ENCODE results near the gene DPRX. TPM values are rescaled to one million over a fixed set of nuclear protein-coding genes. Genes with fewer than 3 reads are reported as not detected.

The DPRX gene
- total RNA-seq, 1 experiment from 2014 or later = not detected

DNA sequence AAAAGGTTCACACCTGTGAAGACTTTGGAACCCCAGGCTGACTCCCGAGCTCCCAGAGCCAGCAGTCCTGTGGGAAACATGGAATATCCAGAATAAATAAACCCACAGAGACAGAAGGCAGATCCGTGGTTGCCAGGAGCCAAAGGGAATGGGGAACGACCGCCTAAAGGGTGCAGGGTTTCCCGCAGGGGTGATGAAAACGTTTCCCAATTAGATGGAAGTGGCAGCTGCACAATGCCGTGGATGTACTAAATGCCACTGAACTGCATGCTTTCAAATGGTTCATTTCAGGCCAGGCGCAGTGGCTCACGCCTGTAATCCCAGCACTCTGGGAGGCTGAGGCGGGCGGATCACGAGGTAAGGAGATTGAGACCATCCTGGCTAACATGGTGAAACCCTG lies 23.4 kb upstream of the DPRX start:
- DNase-seq (ENCODE audit: low read depth, low spot score) (no peak), ATAC-seq (no peak)
- ChIA-PET CTCF (interaction anchor here (0.8 kb wide), 1 partner anchor 9 kb away, joined by 3 read pairs; no protein-coding TSS in a partner anchor), POLR2A (no interaction called here)
- in situ Hi-C loops (cut with HindIII; ENCODE audit: low pct_unique_long_range_greater_than_20kb, low sequenced_read_pairs) (no loop called here), intact Hi-C loops (cut with micrococcal nuclease; ENCODE audit: unreplicated experiment) (no loop called here)
- Histone ChIP-seq H3K36me3 (ENCODE audit: control insufficient read depth, insufficient read depth, low read length) (no peaks in the 10 kb centered on the region), H3K27me3 (ENCODE audit: control insufficient read depth, insufficient read depth, low read length) (no peaks in the 10 kb centered on the region), H3K4me1 (ENCODE audit: control insufficient read depth, insufficient read depth, low read length) (no peaks in the 10 kb centered on the region), H3K9me3 (ENCODE audit: control insufficient read depth, insufficient read depth, low read depth, low read length) (no peaks in the 10 kb centered on the region), H3K4me3 (ENCODE audit: low read depth in 2 of 2, low read length in 2 of 2) (no peak overlapping the region), H3K27ac (ENCODE audit: low read length) (no peak overlapping the region)
- TF ChIP-seq, protein P1, sequence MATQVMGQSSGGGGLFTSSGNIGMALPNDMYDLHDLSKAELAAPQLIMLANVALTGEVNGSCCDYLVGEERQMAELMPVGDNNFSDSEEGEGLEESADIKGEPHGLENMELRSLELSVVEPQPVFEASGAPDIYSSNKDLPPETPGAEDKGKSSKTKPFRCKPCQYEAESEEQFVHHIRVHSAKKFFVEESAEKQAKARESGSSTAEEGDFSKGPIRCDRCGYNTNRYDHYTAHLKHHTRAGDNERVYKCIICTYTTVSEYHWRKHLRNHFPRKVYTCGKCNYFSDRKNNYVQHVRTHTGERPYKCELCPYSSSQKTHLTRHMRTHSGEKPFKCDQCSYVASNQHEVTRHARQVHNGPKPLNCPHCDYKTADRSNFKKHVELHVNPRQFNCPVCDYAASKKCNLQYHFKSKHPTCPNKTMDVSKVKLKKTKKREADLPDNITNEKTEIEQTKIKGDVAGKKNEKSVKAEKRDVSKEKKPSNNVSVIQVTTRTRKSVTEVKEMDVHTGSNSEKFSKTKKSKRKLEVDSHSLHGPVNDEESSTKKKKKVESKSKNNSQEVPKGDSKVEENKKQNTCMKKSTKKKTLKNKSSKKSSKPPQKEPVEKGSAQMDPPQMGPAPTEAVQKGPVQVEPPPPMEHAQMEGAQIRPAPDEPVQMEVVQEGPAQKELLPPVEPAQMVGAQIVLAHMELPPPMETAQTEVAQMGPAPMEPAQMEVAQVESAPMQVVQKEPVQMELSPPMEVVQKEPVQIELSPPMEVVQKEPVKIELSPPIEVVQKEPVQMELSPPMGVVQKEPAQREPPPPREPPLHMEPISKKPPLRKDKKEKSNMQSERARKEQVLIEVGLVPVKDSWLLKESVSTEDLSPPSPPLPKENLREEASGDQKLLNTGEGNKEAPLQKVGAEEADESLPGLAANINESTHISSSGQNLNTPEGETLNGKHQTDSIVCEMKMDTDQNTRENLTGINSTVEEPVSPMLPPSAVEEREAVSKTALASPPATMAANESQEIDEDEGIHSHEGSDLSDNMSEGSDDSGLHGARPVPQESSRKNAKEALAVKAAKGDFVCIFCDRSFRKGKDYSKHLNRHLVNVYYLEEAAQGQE (IDR thresholded peaks at IDR 0.05; ENCODE audit: insufficient read depth in 1 of 2, low read depth in 2 of 2, low read length in 1 of 2) = no peak
- TF ChIP-seq TCF7L2 (IDR thresholded peaks at IDR 0.05; ENCODE audit: low read depth, low read length) (no peak), SIN3A (IDR thresholded peaks at IDR 0.05; ENCODE audit: borderline replicate concordance, insufficient read depth, low read depth, low read length) (no peak), POLR2AphosphoS5 (IDR thresholded peaks at IDR 0.05; ENCODE audit: low read depth, low read length) (no peak)
- TF ChIP-seq, protein P2, sequence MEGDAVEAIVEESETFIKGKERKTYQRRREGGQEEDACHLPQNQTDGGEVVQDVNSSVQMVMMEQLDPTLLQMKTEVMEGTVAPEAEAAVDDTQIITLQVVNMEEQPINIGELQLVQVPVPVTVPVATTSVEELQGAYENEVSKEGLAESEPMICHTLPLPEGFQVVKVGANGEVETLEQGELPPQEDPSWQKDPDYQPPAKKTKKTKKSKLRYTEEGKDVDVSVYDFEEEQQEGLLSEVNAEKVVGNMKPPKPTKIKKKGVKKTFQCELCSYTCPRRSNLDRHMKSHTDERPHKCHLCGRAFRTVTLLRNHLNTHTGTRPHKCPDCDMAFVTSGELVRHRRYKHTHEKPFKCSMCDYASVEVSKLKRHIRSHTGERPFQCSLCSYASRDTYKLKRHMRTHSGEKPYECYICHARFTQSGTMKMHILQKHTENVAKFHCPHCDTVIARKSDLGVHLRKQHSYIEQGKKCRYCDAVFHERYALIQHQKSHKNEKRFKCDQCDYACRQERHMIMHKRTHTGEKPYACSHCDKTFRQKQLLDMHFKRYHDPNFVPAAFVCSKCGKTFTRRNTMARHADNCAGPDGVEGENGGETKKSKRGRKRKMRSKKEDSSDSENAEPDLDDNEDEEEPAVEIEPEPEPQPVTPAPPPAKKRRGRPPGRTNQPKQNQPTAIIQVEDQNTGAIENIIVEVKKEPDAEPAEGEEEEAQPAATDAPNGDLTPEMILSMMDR (IDR thresholded peaks at IDR 0.05) = no peak
- no TSS peak for BruUV-seq (replicated peaks)

DNA sequence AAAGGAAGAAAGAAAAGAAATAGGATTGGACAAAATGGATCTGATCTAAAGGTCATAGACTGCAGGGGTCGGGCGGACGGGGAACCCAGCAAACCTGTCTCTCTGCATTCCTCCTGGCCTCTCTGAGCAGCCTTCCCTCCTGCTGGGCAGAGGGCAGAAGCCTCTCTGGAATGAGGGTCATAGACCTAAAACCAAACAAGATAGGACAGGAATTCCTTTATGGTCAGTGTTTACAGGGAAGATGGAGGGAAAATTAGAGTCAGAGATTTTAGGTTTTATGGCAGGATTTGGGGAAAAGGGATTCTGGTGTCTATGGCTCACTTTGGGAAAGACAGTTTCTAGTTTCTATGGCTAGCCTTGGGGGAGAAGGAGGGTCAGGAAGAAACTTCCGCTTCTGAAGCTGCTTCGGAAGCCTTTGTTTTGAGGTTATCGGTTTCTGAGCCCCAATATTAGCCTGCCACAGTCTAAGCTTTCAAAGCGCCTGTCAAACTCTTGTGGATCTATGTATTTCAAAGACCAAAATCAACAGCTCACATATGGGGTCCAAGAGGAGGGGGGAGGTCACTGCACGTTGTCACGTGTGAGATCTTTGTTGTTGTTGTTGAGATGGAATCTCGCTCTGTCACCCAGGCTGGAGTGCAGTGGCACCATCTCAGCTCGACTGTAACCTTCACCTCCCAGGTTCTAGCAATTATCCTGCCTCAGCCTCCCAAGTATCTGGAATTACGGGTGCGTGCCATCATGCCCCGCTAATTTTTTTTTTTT lies 18.9 kb upstream of the DPRX start:
- DNase-seq (ENCODE audit: low read depth, low spot score) = no peak
- intact Hi-C loops (cut with micrococcal nuclease; ENCODE audit: unreplicated experiment) = no loop called here

More for the DNA sequence above, 18.9 kb upstream of the DPRX start:
- no peak for TF ChIP-seq SIN3A (IDR thresholded peaks at IDR 0.05; ENCODE audit: borderline replicate concordance, insufficient read depth, low read depth, low read length)
- TF ChIP-seq, protein P1 (IDR thresholded peaks at IDR 0.05; ENCODE audit: insufficient read depth in 1 of 2, low read depth in 2 of 2, low read length in 1 of 2) = no peak
- TF ChIP-seq TCF7L2 (IDR thresholded peaks at IDR 0.05; ENCODE audit: low read depth, low read length) = no peak
- no peak for TF ChIP-seq POLR2AphosphoS5 (IDR thresholded peaks at IDR 0.05; ENCODE audit: low read depth, low read length)
- TF ChIP-seq, protein P2 (IDR thresholded peaks at IDR 0.05) = no peak
- in situ Hi-C loops (cut with HindIII; ENCODE audit: low pct_unique_long_range_greater_than_20kb, low sequenced_read_pairs) = no loop called here
- no peak for ATAC-seq
- H3K4me1 ChIP-seq (ENCODE audit: control insufficient read depth, insufficient read depth, low read length) = no peaks in the 10 kb centered on the region
- H3K36me3 ChIP-seq (ENCODE audit: control insufficient read depth, insufficient read depth, low read length) = no peaks in the 10 kb centered on the region
- no peaks in the 10 kb centered on the region for H3K27me3 ChIP-seq (ENCODE audit: control insufficient read depth, insufficient read depth, low read length)
- POLR2A ChIA-PET = no interaction called here
- H3K9me3 ChIP-seq (ENCODE audit: control insufficient read depth, insufficient read depth, low read depth, low read length) = no peaks in the 10 kb centered on the region
- H3K4me3 ChIP-seq (ENCODE audit: low read depth in 2 of 2, low read length in 2 of 2) = no peak overlapping the region
- H3K27ac ChIP-seq (ENCODE audit: low read length) = no peak overlapping the region
- CTCF ChIA-PET = interaction anchor here (0.6 kb wide), 1 partner anchor 18 kb away, joined by 4 read pairs; no protein-coding TSS in a partner anchor
- no TSS peak for BruUV-seq (replicated peaks)

All from Panc1 (cell line).